Germinal center (tissue), 1 donor: Measurements from ENCODE around the gene BDH1.
"Not testable (repeated sequence)": the region's sequence is repeated elsewhere in the genome, so short reads cannot be mapped to it uniquely, and the experiment has no call there.

Source experiments
- DNase-seq: peaks from one replicate; pipeline ENCODE4 v3.0.0; 2012; ENCODE audit warnings: mixed read lengths, low spot score

Gene BDH1

GRCh38 chr3:197577366-197578074 is 21.8 kb upstream of the BDH1 start:
- DNase-seq: no peak

- no peak for DNase-seq
These were observed 21.1 kb upstream of the BDH1 start for GRCh38 chr3:197576838-197577237.

GRCh38 chr3:197575362-197575761 is 19.6 kb upstream of the BDH1 start:
- DNase-seq: no peak

- not testable (repeated sequence) for DNase-seq
These were observed 18.7 kb upstream of the BDH1 start for GRCh38 chr3:197574396-197574991.

GRCh38 chr3:197573048-197573767 is 17.4 kb upstream of the BDH1 start:
- DNase-seq: no peak

- not testable (repeated sequence) for DNase-seq
These were observed 16.1 kb upstream of the BDH1 start for GRCh38 chr3:197571880-197572172.

GRCh38 chr3:197571074-197571879 is 15.5 kb upstream of the BDH1 start:
- DNase-seq: not testable (repeated sequence)

- DNase-seq: not testable (repeated sequence)
These were observed 13.7 kb upstream of the BDH1 start for GRCh38 chr3:197569433-197569832.

GRCh38 chr3:197567904-197568681 is 12.3 kb upstream of the BDH1 start:
- no peak for DNase-seq

- not testable (repeated sequence) for DNase-seq
These were observed 10.4 kb upstream of the BDH1 start for GRCh38 chr3:197566155-197566554.

- no peak for DNase-seq
These were observed 8.5 kb upstream of the BDH1 start for GRCh38 chr3:197564097-197564843.

GRCh38 chr3:197562398-197563251 is 6.9 kb upstream of the BDH1 start:
- DNase-seq: no peak

- DNase-seq: no peak
These were observed 6.2 kb upstream of the BDH1 start for GRCh38 chr3:197561926-197562325.

- DNase-seq: no peak
These were observed 3.9 kb upstream of the BDH1 start for GRCh38 chr3:197559651-197560050.

- DNase-seq: peak; percentile 98
These were observed 1.0 kb downstream of the BDH1 start for GRCh38 chr3:197554562-197555280.

GRCh38 chr3:197554196-197554561 is 1.6 kb downstream of the BDH1 start:
- DNase-seq: no peak

- DNase-seq: no peak
These were observed 3.6 kb downstream of the BDH1 start for GRCh38 chr3:197552198-197552597.

GRCh38 chr3:197550489-197550888 is 5.3 kb downstream of the BDH1 start:
- no peak for DNase-seq

- DNase-seq: no peak
These were observed 6.4 kb downstream of the BDH1 start for GRCh38 chr3:197549261-197549885.
